Type B pancreatic cell (in vitro differentiated cells): ENCODE data around the gene GON4L. TPM values are rescaled to one million over a fixed set of nuclear protein-coding genes. Genes with fewer than 3 reads are reported as not detected.
A peak's percentile ranks its signal among the peaks of the same experiment; 100 is the strongest.
"Not testable (repeated sequence)": the region's sequence is repeated elsewhere in the genome, so short reads cannot be mapped to it uniquely, and the experiment has no call there.

Source experiments
- DNase-seq: peaks from one replicate; pipeline ENCODE4 v3.0.0; 2021; ENCODE audit warnings: mixed read lengths; ENCODE audit not compliant: unreplicated experiment; ENCODE audit errors: extremely low spot score
- H3K27ac Mint-ChIP-seq: 2 replicates; pipeline ENCODE4 v1.8.0; 2021; ENCODE audit warnings: mild to moderate bottlenecking, mixed read lengths
- H3K27me3 Mint-ChIP-seq: 2 replicates; pipeline ENCODE4 v1.8.0; 2021; ENCODE audit warnings: mixed read lengths
- H3K36me3 Mint-ChIP-seq: 2 replicates; pipeline ENCODE4 v1.8.0; 2021; ENCODE audit warnings: mixed read lengths
- H3K4me1 Mint-ChIP-seq: one replicate; pipeline ENCODE4 v1.8.0; 2021; ENCODE audit warnings: mixed read lengths; ENCODE audit not compliant: unreplicated experiment
- H3K4me3 Mint-ChIP-seq: 2 replicates; pipeline ENCODE4 v1.8.0; 2021; ENCODE audit warnings: mild to moderate bottlenecking, mixed read lengths
- H3K9me3 Mint-ChIP-seq: 2 replicates; pipeline ENCODE4 v1.8.0; 2021; ENCODE audit warnings: mixed read lengths
- total RNA-seq: library from RNA; stranded (reverse); gene quantifications from 2 replicates; pipeline ENCODE4 v1.2.1, GENCODE V29; 2021; ENCODE audit warnings: low replicate concordance
- TF ChIP-seq, protein P1 (sequence below): fragments of 200-600 bp; sonication (generic); conservative IDR thresholded peaks from 2 replicates; pipeline ENCODE4 v1.5.0; 2021; ENCODE audit warnings: antibody characterized with exemption, mild to moderate bottlenecking

Gene GON4L
- total RNA-seq, 1 donor from 2014 or later: 59.3 TPM

DNA sequence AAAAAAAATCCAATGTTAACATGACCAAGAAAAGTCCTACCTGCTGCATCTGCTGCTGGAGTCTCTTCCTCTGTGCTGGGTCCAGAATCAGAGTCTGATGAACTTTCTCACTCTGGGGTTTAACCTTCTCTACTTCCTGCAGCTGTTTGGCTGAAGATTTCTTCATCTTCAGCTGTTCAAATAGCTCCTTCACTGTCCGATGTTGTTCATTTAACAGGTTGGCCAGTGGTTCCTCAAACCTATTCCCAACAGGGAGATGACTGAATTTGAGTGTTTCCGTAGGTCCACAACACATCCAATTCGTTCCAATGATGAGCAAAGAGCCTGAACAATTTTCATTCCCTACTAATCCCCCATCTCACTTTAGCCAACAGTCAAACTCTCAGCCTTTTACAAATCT, 79.4 kb downstream of the GON4L start:
- no peak overlapping the region for H3K27ac Mint-ChIP-seq
- no peaks in the 10 kb centered on the region for H3K27me3 Mint-ChIP-seq
- H3K36me3 Mint-ChIP-seq: peaks cover 34% of the 10 kb centered on the region

DNA sequence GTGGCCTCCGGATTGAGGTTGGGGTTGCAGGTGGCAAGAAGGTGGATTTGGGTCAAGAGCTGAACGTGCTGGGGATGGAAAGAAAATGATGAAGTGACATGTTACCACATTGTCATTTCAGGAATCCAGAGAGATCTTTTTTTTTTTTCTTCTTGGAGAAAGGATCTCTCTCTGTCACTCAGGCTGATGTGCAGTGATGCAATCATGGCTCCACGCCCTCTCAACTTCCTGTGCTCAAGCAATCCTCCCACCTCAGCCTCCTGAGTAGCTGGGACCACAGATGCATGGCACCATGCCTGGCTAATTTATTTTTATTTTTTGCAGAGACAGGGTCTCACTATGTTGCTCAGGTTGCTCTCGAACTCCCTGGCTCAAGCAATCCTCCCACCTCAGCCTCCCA, 80.6 kb downstream of the GON4L start:
- TF ChIP-seq, protein P1, sequence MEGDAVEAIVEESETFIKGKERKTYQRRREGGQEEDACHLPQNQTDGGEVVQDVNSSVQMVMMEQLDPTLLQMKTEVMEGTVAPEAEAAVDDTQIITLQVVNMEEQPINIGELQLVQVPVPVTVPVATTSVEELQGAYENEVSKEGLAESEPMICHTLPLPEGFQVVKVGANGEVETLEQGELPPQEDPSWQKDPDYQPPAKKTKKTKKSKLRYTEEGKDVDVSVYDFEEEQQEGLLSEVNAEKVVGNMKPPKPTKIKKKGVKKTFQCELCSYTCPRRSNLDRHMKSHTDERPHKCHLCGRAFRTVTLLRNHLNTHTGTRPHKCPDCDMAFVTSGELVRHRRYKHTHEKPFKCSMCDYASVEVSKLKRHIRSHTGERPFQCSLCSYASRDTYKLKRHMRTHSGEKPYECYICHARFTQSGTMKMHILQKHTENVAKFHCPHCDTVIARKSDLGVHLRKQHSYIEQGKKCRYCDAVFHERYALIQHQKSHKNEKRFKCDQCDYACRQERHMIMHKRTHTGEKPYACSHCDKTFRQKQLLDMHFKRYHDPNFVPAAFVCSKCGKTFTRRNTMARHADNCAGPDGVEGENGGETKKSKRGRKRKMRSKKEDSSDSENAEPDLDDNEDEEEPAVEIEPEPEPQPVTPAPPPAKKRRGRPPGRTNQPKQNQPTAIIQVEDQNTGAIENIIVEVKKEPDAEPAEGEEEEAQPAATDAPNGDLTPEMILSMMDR: no peak
- H3K4me1 Mint-ChIP-seq: no peaks in the 10 kb centered on the region
- no peaks in the 10 kb centered on the region for H3K9me3 Mint-ChIP-seq
- H3K36me3 Mint-ChIP-seq: peaks cover 34% of the 10 kb centered on the region
- no peaks in the 10 kb centered on the region for H3K27me3 Mint-ChIP-seq
- H3K27ac Mint-ChIP-seq: no peak overlapping the region
- DNase-seq: no peak
- H3K4me3 Mint-ChIP-seq: no peak overlapping the region

More for the DNA sequence above, 79.4 kb downstream of the GON4L start:
- Mint-ChIP-seq H3K4me3 (no peak overlapping the region), H3K9me3 (no peaks in the 10 kb centered on the region), H3K4me1 (no peaks in the 10 kb centered on the region)
- TF ChIP-seq, protein P1: no peak
- DNase-seq: no peak

DNA sequence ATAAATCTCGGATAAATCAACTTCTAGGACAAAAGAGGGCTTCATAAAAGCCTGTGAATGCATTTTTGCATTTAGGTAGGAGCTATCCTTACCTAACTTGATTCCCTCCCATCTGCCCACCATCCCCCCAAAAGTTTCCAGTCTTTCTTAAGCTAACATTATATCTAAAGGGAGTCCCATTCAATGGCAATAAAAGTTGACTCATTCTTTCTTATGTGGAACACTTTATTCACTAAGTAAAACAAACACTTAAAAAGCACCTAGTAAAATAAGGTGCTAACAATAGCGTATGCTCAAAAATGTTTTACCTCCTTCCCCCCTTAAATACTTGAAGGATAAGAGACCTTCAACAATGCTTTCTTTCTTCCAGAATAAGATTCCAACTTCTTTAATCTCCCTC, 83.8 kb downstream of the GON4L start:
- Mint-ChIP-seq H3K36me3 (peaks cover 44% of the 10 kb centered on the region), H3K9me3 (no peaks in the 10 kb centered on the region), H3K4me3 (no peak overlapping the region), H3K27ac (no peak overlapping the region), H3K4me1 (no peaks in the 10 kb centered on the region), H3K27me3 (no peaks in the 10 kb centered on the region)
- TF ChIP-seq, protein P1: no peak
- DNase-seq: no peak

DNA sequence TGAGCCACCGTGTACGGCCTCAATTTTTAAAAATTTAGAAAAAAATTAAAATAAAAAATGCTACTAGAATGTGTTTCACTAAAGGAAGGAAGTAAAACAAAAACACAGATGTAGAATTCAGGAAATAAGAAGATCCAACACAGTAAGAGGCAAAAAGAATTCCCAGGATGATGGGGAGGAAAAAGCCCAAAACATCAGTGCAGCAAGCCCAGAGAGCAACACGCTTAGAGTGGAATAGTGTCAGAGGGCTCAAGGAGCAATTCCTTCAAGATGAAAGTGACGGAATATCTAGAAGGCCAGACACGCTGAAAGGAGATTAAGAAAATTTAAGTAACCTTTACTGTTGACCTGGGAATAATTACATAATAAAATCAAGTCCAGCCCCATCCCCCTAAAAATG, 87.8 kb downstream of the GON4L start:
- DNase-seq: no peak
- TF ChIP-seq, protein P1: no peak
- Mint-ChIP-seq H3K4me3 (no peak overlapping the region), H3K27me3 (no peaks in the 10 kb centered on the region), H3K4me1 (no peaks in the 10 kb centered on the region), H3K36me3 (peaks cover 35% of the 10 kb centered on the region), H3K9me3 (no peaks in the 10 kb centered on the region), H3K27ac (no peak overlapping the region)

DNA sequence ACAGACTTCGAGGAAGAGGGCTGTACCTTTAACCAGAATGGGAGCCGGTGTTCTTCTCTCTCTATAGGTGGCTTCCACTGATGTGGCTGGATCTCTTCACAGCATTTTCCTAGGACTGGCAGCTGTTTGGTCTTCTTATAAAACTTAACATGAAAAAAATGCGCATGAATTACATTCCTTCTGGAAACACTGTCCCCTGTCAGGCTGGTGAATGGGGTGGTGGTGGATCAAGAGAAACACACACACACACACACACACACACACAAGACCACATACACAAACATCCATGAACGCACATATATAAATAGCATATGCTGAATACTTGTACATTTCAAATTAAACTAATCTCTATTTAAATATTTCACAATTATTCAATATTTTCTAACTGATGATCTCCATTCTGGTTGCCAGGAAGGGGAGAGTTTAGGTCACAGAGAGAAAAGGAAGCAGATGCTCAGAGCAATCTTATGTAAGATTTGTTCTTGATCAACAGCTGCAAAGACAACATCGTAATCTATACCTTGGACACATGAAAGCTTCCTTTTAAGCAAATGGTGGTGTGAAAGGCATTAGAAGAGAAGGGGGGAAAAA, 89.5 kb downstream of the GON4L start:
- not testable (repeated sequence) for DNase-seq
- H3K36me3 Mint-ChIP-seq: peaks cover 37% of the 10 kb centered on the region

DNA sequence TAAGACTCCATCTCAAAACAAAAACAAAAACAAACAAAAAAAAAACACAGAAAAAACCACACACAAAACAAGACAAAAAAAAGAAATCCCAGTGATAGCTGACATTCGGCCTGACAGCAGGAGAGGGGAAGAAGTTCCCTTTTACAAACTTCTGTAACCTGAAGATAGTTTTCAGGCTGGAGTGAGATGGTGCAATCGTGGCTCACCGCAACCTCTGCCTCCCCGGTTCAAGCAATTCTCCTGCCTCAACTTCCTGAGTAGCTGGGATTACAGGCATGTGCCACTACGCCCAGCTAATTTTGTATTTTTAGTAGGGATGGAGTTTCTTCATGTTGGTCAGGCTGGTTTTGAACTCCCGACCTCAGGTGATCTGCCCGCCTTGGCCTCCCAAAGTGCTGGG, 93.0 kb downstream of the GON4L start:
- not testable (repeated sequence) for H3K4me1 Mint-ChIP-seq, H3K27ac Mint-ChIP-seq, H3K9me3 Mint-ChIP-seq, H3K4me3 Mint-ChIP-seq, H3K27me3 Mint-ChIP-seq, DNase-seq
- peaks cover 36% of the 10 kb centered on the region for H3K36me3 Mint-ChIP-seq

More for the DNA sequence above, 89.5 kb downstream of the GON4L start:
- H3K4me3 Mint-ChIP-seq, H3K27ac Mint-ChIP-seq, H3K27me3 Mint-ChIP-seq, H3K4me1 Mint-ChIP-seq, H3K9me3 Mint-ChIP-seq: not testable (repeated sequence)

DNA sequence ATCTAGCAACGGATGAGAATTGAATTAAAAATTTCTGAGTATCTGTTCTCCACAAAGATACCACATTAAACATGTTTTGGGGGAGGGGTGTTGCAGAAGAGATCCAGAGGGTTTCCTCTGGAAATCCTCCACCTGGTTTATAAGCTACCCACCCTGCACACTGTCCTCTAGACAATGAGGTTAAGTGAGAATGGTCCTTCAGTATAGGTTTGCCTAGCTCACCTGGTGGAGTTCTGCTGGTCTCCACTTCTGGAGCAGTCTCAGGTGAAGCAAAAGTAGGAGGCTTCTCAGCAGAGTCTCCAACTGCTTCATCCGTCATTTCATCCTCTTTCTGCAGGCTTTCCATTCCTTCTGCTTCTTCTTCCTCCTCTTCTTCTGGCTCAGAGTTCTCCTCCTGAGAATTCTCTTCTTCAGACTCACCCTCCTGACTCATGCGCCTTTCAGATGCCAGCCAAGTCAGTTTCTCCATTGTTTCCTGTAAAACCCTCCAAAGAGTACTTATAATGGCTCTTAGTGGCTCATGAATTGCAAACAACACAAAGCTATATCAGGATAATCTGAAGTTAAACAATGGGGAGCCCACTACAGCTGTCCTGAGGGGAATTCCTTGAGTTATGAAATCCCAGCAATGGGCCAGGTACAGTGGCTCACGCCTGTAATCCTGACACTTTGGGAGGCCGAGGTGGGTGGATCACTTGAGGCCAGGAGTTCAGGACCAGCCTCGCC, 93.8 kb downstream of the GON4L start:
- not testable (repeated sequence) for H3K4me3 Mint-ChIP-seq, H3K9me3 Mint-ChIP-seq, H3K27me3 Mint-ChIP-seq, H3K4me1 Mint-ChIP-seq, DNase-seq
- peaks cover 33% of the 10 kb centered on the region for H3K36me3 Mint-ChIP-seq
- H3K27ac Mint-ChIP-seq: peak overlapping the region; percentile 6
